ENCODE results near the gene TBC1D22A.

TBC1D22A gene

DNA sequence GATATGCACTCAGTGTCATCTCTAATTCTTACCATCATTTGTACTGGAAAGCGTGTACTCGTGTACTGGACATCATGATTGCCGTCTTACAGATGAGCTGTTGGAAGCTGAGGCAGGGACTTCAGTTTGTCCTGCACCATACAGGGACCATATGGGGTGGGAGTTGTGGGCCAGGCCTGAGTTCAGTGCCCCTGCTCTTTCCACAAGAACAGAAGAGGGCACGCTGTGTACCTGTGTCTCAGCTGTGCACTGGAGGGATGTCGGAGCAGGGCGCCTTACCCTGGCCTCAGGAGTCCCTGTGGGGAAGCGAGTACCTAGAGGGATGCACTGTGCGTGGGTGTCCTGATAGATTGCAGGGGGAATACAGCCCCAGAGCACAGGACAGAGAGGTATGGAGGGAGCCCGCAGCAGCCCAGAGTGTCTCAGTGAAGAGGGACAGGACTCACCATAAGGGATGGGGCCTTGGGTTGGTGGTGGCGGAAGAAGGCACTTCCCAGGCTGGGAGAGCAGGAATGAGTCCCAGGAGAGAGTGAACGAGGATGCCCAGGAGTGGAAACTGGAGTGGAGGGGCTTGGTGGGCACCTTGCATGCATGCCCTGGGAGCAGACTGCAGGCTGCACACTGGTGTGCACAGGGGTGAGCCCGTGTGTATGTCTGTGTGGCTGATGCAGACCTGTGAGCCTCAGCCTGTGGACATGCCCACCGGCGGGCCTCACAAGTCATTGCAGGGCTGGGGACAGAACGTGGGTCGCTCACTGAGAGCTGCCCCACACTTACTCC, 329.7 kb downstream of the TBC1D22A start:
- peak; percentile 35 for DNase-seq

DNA sequence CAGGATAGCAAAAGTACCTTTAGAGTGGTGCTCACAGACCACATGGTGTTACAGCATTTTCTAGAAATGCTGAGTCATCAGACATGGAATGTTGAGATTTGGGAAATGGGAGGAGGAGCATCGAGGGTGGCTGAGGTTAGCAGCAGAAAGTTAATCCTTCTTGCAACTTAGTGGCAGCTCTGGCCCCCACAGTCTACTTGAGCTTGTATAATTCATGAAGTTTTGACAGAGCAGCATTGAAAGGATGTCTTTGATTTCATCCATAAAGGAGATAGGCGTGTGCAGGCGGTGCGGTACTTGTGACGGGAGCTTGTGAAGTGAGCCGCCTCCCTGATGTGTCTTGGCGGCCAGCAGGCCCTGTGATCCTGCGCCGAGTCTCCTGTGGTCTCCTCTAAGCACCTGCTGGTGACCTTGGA, 330.5 kb downstream of the TBC1D22A start:
- DNase-seq: peak; percentile 9

DNA sequence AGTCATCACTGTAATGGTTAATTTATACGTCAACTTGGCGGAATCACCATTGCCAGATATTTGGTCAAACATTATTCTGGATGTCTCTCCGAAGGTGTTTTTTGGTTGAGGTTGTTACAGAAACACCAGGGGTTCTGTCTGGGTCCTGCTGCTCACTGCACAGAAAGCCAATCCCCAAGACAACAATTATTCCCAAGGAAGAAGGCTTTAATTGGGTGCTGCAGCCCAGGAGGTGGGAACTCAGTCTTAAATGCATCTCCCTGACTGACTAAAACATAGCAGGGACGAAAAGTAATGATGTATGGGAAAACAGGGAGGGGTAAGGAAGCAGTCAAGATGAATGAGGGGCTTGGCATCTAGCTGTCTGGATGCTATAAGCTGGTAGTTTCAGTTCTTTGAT, 331.3 kb downstream of the TBC1D22A start:
- DNase-seq: peak; percentile 11

DNA sequence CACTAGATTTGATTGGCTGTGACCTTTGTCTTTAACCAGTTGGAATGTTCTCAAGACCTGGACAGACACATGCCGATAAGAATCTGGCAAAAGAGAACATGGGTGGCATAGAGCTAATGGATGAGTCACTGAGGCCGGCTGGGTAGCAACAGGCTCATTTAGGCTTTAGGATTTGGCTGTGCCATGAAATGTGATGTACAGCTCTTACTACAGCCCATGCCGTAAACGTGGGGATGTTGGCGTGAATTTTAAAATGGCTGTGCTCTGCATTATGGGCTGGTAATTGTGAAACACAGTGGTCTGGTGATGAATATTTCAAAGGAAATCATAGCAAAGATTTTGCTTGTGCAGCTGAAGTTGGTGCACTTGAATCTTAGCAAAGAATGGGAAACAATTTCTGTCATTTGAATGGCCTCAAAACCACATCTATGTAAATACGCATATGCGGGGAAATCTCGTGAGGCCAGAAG, 332.4 kb downstream of the TBC1D22A start:
- peak; percentile 28 for DNase-seq

DNA sequence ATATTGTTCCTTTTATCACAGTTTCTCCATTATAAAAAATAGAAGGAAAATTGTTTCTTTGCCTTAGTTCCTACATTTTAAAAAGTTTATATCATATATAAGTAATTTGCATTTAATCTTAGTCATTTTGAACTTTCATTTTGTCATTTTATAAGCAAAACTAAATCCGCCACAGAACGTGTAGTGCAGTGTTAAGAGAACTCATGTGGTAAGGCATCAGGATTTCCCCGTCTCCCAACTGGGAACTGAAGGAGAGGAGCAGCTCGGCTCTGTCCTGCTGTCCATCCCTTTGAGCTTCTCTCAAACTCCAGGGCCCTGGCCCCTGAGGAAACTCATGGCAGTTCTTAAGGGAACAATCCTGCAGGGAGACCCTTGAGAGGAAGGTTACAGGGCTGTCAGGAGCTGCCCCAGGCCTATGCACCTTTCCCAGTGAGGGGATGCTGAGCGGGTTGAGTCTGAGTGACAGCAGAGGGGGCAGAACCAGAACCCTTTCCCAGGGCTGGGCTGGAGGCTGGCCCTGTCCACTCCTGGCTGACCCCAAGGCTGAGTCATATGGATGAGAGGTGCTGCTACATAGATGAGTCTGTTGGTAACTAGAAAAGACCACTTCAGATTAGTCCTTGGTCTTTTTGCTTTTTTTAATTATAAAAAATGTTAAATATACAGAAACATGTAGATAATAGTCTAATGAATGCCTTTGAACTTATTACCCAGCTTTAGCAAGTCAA, 333.1 kb downstream of the TBC1D22A start:
- peak; percentile 26 for DNase-seq

DNA sequence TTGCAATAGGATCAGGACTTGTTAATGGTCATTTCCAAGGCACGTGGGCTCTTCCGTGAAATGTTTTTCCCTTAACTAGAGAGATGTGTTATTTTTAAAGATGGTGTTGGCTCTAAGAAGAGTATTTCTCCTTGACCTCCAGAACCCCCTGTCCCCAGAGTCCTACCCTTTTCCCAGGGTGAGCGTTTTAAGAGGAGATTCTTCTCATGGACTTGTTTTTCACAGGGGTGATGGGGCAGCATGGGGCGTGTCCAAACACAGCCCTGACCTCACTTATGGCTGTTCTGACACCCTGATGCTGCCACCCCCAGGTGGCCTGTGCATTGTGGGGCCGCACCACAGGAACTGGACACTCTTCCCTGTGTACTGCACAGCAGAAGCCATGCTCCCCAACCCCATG, 335.7 kb downstream of the TBC1D22A start:
- no peak for DNase-seq

DNA sequence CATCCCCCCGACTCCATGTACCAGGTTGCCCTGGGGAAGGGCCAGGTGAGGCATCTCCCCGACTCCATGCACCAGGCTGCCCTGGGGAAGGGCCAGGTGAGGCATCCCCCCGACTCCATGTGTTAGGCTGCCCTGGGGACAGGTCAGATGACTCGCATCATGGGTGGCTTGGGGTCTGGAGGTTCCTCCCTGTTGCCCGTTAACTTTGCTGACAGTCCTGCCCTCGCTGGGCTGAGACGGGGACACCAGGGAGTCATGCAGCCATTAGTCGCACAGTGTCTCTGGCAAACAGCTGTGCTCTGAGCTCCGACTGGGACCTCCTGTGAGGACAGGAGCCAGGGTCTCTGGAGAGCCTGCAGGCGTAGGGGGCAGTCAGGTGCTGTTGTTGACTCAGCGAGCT, 336.1 kb downstream of the TBC1D22A start:
- DNase-seq: peak; percentile 50

DNA sequence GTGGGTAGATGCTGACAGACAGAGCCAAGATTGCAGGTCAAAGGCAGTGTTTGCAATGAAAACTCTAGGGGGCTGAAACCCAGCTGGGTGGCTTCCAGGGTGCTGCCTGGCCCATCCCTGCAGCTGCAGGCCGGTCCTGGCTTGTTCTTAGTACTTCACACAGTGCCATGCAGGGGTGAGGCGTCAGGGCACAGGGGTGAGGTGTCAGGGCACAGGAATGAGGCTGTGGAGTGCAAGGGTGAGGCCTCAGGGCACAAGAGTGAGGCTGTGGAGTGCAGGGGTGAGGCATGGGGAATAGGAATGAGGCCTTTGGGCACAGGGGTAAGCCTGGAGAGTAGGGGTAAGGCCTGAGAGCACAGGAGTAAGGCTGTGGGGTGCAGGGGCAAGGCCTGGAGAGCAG, 337.6 kb downstream of the TBC1D22A start:
- peak; percentile 44 for DNase-seq

DNA sequence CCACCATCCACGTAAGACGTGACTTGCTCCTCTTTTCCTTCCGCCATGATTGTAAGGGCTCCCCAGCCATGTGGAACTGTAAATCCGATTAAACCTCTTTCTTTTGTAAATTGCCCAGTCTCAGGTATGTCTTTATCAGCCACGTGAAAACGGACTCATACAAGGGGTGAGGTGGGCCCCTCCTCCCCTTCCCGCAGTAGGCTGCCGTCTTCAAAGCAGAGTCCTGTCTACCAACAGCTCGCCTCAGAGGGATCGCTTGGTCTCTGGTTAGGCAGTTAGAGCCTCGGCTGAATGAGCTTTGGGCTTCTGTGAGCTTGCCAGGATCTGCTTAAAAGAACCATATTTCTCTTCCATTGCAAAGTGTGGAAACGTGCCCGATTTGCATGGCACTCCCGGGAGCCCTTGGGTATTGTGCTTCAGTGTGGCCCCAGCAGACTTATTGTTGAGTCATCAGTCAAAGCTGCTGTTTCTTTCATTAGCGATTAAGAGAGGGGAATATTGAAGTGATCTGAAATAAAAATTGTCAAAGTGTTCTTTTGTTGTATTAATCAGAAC, 338.3 kb downstream of the TBC1D22A start:
- DNase-seq: peak; percentile 41

DNA sequence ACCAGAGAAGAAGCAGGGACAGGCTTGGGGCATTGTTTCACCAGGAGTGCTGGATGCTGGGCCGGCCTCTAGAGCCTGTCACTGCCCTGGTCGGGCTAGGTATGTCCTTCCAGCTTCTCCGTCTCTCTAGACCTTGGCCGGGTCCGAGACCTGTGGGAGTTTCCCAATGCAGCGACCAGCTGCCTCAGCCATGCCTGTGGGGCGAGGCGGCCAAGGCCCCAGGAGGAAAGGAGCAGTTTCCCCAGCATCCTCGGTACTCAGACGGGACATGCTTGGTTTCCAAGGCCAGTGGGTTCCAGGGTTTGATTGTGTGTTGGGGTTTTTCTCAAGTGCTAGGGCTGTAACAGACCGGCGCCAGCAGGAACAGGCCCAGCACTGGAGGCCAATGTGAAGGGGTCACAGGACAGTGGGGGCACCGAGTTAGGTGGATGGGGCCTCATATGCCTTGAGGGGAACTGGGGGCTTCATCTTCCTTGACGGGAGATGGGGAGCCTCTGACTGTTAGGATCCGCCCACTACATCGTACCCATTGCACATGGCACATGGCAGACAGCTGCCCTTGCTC, 339.0 kb downstream of the TBC1D22A start:
- no peak for DNase-seq

DNA sequence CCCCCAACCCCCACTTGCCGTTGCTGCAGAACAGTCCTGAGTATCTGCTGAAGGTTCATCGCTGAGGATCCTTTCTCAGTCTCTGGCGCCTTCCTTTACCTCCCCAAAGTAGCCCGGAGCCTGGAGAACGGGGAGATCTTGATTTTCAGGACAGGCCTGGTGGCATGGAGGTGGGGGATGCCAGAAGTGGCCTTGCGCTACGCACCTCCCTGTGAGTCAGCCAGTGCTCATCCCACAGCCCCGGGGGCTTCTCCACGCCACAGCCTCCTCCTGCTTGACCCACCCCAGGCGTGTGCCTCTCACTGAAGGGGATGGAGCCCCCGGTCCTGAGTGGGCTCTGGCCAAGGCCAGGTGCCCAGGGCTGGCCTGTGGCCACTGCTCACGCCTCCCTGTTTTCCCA, 339.6 kb downstream of the TBC1D22A start:
- DNase-seq: no peak

DNA sequence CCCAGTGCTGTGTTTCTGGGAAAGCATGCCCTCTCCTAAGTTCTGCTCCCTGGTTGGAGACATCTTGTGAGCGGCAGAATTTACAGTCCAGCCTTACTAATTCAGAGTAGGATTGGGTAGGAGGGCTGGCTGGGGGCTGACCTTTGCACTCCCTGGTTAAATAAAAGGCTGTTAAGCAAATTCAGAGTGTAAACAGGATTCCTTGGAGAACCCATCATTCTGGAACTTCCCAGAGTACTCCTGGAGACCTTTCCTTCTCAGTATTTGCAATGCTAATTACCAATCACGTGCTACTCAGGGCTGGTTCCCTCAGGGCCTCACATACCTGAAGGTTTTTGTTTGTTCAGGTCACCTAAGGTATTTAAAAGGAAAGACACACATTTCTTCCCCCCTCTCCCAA, 340.2 kb downstream of the TBC1D22A start:
- DNase-seq: peak; percentile 4

DNA sequence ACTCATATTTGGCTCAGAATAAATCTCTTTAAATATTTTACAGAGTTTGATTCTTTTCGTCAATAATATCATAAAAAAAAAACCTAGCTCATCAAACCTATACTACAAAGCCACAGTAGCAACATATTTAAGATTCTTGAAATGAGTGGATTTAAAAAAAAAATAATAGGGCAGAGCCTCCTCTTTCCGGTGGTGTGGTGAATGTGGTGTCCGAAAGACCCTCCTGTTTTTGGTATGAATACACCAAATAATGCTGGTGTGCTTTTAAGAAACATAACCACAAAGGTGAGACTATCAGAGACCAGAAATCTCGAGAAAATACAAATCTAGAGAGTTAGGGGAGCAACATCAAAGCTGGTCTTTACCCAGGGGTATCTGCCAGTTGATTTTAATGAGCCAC, 342.6 kb downstream of the TBC1D22A start:
- DNase-seq: no peak

DNA sequence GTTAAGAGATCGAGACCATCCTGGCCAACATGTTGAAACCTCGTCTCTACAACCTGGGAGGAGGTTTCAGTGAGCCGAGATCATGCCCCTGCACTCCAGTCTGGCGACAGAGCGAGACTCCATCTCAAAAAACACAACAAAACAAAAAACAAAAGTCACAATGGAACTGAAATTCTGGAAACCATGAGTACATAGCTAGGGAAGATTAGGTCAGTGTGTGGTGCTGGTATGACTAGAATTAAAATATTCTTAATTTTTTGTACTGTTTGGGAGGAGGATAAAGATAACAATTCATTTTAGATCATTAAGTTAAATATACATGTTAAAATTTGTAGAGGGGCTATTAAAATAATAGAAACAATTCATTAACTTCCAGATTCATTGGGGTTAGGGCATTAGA, 344.4 kb downstream of the TBC1D22A start:
- no peak for DNase-seq

DNA sequence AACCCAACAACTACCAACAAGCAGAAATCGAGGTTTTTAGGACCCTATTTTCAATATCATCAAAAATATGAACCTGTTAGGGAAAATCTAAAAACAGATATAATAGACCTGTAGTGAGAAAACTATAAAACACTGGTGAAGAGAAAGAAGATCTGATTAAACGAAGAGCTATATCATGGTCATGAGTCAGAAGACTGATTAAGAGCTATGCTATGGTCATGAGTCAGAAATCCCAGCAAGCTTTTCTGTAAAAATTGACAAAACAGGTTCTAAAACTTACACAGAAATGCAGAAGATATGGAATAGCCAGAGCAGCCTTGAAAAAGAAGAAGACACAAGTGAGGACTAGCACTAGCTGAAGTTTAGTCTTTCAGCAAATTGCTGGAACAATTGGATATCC, 345.0 kb downstream of the TBC1D22A start:
- DNase-seq: no peak

DNA sequence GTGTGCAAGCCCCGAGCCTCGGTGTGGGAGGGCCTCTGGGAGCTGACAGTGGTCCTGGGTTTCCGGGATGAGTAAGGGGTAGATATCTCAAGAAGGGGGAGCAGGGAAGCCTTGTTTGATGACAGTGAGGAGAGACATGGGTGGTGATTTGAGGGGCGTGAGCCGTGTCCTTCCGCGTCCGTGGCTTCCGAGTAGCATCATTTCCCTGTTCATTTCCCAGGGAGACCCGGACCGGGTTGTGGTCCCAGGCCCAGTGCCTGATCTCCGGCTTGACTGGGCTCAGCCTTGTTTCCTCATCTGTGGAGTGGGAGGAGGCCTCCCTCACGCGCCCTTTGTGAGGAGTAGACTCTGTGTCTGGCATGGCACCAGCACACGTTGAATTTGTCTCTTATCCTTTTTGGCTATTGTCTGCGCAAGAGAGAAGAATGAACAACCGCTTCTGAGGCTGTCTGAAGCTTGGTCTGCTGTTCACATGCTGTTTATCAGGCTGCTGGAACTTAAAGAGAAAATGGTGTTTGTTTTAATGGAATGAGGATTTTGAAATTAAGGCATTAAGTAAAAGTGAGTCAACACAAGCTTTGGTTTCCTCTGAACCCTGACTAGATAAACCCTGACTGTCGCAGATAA, 348.5 kb downstream of the TBC1D22A start:
- no peak for DNase-seq

DNA sequence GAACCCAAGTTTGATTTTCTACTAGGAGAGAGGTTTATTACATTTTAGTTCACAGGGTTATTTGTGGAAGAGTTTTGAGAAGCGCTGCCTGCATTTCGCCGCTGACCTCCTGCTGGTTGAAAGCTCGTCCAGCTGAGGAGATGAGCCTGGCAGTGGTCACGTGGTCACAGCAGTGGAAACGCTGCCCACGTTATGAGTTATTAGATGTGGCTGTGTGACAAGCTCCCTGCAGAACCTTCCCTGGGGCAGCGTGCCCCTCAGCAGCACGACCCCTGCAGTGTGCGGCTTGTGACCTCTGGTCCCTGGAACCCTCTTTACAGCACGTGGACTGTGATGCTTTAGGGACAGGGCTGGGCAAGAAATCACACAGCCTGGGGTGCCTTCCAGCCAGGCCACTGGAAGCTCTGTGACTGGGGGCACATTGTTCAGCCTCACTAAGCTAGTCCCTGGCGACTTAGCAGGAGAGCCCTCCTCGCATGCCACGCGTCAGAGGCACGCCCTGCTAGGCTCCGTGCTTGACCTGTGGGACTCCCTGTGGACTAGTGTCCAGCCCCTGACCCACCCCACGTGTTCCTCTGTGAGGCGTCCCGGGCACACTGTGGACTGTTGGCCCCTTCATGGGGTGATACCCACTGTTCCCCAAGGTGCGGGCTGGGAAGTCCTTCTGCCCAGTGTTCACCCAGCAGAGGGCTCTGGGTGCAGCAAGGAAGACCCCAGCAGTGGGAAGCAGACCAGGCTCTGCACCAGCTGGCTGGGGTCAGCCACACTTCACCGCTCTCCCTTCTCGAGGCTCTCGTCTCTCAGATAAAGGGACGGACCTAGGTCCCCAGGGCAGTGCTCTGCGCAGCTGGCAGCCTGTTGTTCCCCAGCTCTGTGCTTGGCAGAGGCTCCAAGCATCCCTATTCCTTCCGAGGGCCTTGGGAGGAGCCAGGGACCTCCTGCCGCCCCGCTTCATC, 349.5 kb downstream of the TBC1D22A start:
- DNase-seq: no peak

DNA sequence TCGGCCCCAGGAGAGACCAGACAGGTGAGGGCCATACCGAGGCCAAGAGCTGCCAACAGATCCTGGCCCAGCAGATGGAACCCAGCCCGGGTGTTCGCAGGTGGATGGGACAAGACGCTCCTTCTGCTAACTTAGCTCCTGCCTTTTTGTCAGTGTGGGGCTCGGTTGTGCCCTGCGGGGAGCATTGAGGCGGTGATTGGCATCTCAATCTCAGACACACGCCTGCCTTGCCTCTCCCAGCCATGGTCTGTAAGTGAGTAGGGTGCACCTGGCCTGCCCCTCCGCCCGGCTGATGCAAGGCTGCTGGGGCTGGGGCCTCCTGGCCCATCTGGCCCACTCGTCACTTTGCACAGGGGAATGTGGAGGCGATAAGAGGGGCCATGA, 350.1 kb downstream of the TBC1D22A start:
- DNase-seq: no peak

DNA sequence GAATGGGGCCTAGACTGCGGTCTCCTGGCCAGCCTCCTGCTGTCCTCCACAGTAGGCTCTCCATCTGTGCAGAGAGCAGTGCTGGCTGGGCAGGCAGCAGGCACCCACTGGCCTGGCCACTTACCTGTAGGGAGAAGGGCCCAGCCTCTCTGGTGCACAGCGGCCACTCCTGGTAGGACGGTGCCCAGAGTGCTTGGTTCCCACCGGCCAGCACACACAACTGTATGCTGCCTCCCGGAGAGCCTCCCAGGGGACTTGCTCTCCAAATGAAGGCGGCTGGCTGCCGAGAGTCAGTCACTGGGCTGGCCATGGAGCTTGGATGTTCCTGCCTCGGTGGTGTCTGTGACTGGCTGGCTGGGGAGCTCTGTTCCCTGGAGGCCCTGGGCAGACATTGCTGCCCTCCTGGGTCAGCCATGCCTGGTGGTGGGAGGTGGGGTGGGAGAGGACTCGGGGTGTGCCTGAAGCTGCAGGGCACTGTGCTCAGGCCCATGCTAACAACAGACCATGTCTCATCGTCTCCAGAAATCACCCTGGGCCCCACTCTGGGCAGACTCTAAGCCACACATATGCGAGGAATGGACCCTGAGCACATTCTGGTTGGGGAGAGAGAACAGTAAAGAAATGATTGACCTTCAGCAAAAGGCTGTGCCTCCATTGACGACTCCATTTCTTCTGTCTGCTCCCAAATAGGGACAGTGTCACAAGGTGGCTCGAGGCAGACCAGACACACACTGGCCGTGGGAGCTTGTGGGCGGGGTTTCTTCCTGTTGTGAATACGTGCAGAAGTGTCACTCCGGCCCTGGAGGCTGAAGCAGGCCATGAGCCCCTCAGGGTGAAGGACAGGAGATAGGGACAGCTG, 350.8 kb downstream of the TBC1D22A start:
- no peak for DNase-seq

DNA sequence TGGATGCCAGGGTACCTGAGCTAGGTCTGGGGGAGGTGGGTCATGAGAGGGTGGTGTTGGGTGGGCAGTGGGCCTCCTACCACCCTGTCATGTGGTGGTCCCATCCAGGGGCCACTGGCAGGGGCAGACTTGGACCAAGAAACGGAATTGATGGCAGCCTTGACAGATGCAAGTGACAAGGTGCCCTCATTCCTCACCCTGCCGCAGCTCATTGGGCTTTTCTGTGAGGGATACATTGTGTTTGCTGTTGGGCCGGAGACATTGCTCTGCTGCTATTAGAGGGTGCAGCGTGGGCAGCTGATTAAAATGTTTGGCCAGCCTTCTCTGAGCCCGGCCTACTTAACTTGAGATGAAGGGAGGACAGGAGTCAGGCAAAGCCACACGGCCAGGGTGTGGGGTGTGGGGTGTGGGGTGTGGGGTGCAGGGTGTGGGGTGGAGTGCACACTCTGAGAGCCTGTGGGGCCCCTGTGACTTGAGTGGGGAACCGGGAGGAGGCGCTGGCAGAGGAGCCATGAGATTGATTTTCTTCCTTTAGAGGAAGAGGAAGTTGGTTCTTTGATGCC, 351.5 kb downstream of the TBC1D22A start:
- DNase-seq: no peak
